GM12865 (cell line): ENCODE data around the gene ZNF446.

Experiments
- DNase-seq: peaks from one replicate; pipeline ENCODE4 v3.0.0; 2010; ENCODE audit warnings: low read depth
- H3K4me3 ChIP-seq: 2 replicates; pipeline ENCODE4 v1.5.1; 2011; ENCODE audit warnings: mild to moderate bottlenecking, low read depth, low read length, control low read depth
- TF ChIP-seq, protein P1 (sequence below): IDR thresholded peaks from 2 replicates; pipeline ENCODE4 v1.5.1; 2011; ENCODE audit warnings: low read length, control low read depth, low read depth, inconsistent platforms; ENCODE audit not compliant: insufficient read depth; ENCODE audit errors: missing control alignments

The ZNF446 gene

DNA sequence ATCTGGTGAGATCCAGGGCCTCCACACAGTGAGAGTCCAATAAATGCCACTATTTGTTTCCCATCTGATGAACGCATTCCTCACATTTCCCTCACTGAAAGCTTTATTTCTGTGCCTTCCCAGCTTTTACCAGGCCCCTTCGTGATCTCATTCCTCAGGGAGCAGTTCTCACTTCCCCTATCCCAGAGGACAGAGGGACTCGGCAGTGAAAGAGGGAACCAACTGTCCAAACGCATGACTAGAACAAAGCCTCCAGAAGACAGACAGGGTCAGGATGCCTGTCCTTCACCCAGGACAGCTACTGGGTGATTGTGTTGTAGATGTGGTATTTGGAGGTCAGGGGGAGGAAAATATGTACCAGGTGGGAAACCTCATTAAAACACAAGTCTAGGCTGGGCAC is 45.5 kb downstream of the ZNF446 start:
- TF ChIP-seq, protein P1, sequence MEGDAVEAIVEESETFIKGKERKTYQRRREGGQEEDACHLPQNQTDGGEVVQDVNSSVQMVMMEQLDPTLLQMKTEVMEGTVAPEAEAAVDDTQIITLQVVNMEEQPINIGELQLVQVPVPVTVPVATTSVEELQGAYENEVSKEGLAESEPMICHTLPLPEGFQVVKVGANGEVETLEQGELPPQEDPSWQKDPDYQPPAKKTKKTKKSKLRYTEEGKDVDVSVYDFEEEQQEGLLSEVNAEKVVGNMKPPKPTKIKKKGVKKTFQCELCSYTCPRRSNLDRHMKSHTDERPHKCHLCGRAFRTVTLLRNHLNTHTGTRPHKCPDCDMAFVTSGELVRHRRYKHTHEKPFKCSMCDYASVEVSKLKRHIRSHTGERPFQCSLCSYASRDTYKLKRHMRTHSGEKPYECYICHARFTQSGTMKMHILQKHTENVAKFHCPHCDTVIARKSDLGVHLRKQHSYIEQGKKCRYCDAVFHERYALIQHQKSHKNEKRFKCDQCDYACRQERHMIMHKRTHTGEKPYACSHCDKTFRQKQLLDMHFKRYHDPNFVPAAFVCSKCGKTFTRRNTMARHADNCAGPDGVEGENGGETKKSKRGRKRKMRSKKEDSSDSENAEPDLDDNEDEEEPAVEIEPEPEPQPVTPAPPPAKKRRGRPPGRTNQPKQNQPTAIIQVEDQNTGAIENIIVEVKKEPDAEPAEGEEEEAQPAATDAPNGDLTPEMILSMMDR = no peak
- H3K4me3 ChIP-seq = peak overlapping the region; percentile 50
- no peak for DNase-seq

DNA sequence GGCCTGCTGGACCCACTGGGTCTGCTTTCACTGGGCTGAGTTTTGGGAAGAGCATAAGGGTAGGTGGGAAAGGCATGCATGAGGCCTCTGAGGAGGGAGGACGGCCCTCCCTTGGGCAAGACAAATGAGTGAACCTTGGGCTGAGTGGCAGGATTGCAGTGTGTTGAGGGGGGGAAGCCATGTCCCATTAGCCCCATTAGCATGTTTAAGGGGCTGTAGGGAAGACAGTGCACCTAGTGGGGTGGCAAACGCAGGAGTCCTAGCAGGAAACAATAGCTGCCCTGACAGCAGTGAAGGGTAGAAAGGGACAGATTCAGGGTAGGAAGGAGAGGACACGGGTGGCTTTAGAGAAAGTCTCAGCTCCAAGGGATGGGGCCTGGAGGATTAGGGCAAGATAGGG is 46.6 kb downstream of the ZNF446 start:
- no peak overlapping the region for H3K4me3 ChIP-seq
- TF ChIP-seq, protein P1 = no peak
- no peak for DNase-seq

- TF ChIP-seq, protein P1 = no peak
- H3K4me3 ChIP-seq = no peak overlapping the region
- no peak for DNase-seq
Observed at GRCh38 chr19:58529405-58529804, 53.3 kb downstream of the ZNF446 start.
